OCI-LY7 (cell line): ENCODE results near the gene ZNF138.

ENCODE experiments used
- EZH2phosphoT487 ChIP-seq: fragments of 200-600 bp; sonication (generic); IDR thresholded peaks from 2 replicates; pipeline ENCODE4 v1.6.1; 2018; ENCODE audit warnings: low read depth, borderline replicate concordance, mild to moderate bottlenecking, mixed run types, antibody characterized with exemption, low read length, moderate library complexity, mixed read lengths
- TF ChIP-seq, protein P1 (sequence below): fragments of 200-600 bp; sonication (generic); conservative IDR thresholded peaks from 2 replicates; pipeline ENCODE4 v1.5.1; 2014; ENCODE audit warnings: mild to moderate bottlenecking, antibody characterized with exemption, low read length, moderate library complexity, mixed read lengths

DNA sequence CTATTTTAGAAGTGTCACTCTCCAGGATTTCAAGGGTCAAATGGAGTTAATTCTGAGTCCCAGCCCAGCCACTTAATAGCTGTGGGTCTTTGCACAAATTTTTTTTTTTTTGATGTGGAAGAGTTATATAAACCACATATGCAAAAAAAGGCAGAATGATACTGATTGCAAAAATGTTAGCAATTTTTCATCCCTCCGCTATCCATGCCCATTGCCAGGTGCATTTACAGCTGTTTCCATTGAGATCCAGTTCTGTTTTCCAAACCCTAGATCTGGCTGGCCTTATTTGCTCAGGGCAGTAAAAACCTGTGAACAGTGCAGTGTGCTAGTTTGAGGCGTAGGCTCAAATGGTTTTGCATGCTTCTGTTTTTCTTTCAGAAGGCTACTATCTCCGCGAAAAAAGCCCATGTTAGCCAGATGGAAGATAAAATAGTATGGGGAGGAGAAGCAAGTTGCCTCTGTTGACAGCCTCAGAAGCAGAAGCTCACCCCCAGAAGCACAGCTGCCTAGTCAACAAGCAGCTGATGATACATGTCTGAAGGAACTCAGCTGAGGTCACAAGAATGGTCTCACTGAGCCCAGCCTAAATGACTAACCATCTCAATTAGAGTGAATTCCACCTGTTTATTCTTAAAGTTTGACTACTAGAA, 997 bp upstream of the ZNF138 start:
- TF ChIP-seq, protein P1, sequence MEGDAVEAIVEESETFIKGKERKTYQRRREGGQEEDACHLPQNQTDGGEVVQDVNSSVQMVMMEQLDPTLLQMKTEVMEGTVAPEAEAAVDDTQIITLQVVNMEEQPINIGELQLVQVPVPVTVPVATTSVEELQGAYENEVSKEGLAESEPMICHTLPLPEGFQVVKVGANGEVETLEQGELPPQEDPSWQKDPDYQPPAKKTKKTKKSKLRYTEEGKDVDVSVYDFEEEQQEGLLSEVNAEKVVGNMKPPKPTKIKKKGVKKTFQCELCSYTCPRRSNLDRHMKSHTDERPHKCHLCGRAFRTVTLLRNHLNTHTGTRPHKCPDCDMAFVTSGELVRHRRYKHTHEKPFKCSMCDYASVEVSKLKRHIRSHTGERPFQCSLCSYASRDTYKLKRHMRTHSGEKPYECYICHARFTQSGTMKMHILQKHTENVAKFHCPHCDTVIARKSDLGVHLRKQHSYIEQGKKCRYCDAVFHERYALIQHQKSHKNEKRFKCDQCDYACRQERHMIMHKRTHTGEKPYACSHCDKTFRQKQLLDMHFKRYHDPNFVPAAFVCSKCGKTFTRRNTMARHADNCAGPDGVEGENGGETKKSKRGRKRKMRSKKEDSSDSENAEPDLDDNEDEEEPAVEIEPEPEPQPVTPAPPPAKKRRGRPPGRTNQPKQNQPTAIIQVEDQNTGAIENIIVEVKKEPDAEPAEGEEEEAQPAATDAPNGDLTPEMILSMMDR, result no peak
- TF ChIP-seq EZH2phosphoT487, result no peak
